K562 (cell line): ENCODE data around the gene SPDEF. TPM values are rescaled to one million over a fixed set of nuclear protein-coding genes. Genes with fewer than 3 reads are reported as not detected.
A peak's percentile ranks its signal among the peaks of the same experiment; 100 is the strongest.

ENCODE experiments used
- ATAC-seq: fragments of 200-7000 bp; cut with Tn5 transposase; 3 replicates; pipeline ENCODE4 v1.9.1; 2020; ENCODE audit warnings: moderate library complexity
- BruUV-seq: library from RNA; stranded (reverse); fragments of 400-500 nt; replicated peaks from 2 replicates; lab custom pipeline; 2021; lab: Mats Ljungman, UMichigan
- CTCF ChIA-PET: fragments of 300-600 bp; formaldehyde crosslinking; extraction: SDS; loops from one replicate; lab custom pipeline; 2021; ENCODE audit warnings: low intra/inter-chr PET ratio; lab: Yijun Ruan, JAX
- POLR2A ChIA-PET: fragments of 300-600, 350-650 bp; sonication (Branson Sonifier 250); formaldehyde crosslinking; extraction: SDS; loops from one replicate; lab custom pipeline; 2021; ENCODE audit warnings: antibody characterized with exemption, inconsistent platforms; lab: Yijun Ruan, JAX
- DNase-seq, 4 experiments: peaks; one replicate each; pipeline versions ENCODE4 v3.0.0 to v3.0.0-alpha.2; 2011 to 2018; ENCODE audit warnings: low spot score in 3 of 4, mixed read lengths in 3 of 4; ENCODE audit errors: extremely low read depth in 1 of 4
- FAIRE-seq: peaks from 2 replicates; lab custom pipeline; 2011; peaks lifted over from hg19 to GRCh38; lab: Jason Lieb, UNC
- H2AFZ ChIP-seq: 2 replicates; pipeline ENCODE4 v1.6.0; 2011; ENCODE audit warnings: low read depth, low read length, control low read depth, inconsistent platforms
- H3K27ac ChIP-seq: fragments of 200-600 bp; 3 replicates; pipeline ENCODE4 v1.8.0; 2011; ENCODE audit warnings: low read depth, mild to moderate bottlenecking, control low read depth, inconsistent platforms, low read length, moderate library complexity, mixed read lengths; ENCODE audit errors: extremely low read depth
- H3K27me3 ChIP-seq, 2 experiments: fragments of 300-600 bp in 1 of 2; 2 replicates in 1 of 2; 3 replicates in 1 of 2; pipeline versions ENCODE4 v1.6.0 to v1.8.0; 2011; ENCODE audit warnings: inconsistent platforms in 2 of 2, low read length in 2 of 2, mild to moderate bottlenecking in 1 of 2, mixed read lengths in 1 of 2, moderate library complexity in 1 of 2; ENCODE audit not compliant: control insufficient read depth in 2 of 2, insufficient read depth in 2 of 2
- H3K36me3 ChIP-seq: fragments of 300-600 bp; 3 replicates; pipeline ENCODE4 v1.8.0; 2011; ENCODE audit warnings: mild to moderate bottlenecking, low read length, inconsistent platforms; ENCODE audit not compliant: control insufficient read depth, insufficient read depth
- H3K4me1 ChIP-seq, 2 experiments: fragments of 200-600 bp in 1 of 2; replicated peaks in 1 of 2; 2 replicates in 1 of 2; 3 replicates in 1 of 2; pipeline versions ENCODE4 v1.5.1 to v1.8.0; 2011; ENCODE audit warnings: inconsistent platforms in 2 of 2, low read length in 2 of 2, mild to moderate bottlenecking in 1 of 2, mixed read lengths in 1 of 2, moderate library complexity in 1 of 2; ENCODE audit not compliant: control insufficient read depth in 2 of 2, insufficient read depth in 2 of 2
- H3K4me2 ChIP-seq: 2 replicates; pipeline ENCODE4 v1.6.1; 2011; ENCODE audit warnings: low read length, control low read depth, inconsistent platforms, mixed read lengths; ENCODE audit not compliant: insufficient read depth
- H3K4me3 ChIP-seq: fragments of 200-600 bp; sonication (generic), shearing (Covaris generic); 2 replicates; pipeline ENCODE4 v1.5.1; 2016; ENCODE audit warnings: control low read depth, inconsistent platforms
- H3K79me2 ChIP-seq: fragments of 200-600 bp; 3 replicates; pipeline ENCODE4 v1.8.0; 2011; ENCODE audit warnings: low read length, inconsistent platforms; ENCODE audit not compliant: control insufficient read depth, insufficient read depth
- H3K9ac ChIP-seq, 2 experiments: 2 replicates each; pipeline versions ENCODE4 v1.6.0 to v1.6.1; 2011; ENCODE audit warnings: low read depth in 2 of 2, low read length in 2 of 2, control low read depth in 1 of 2, inconsistent platforms in 1 of 2, mild to moderate bottlenecking in 1 of 2, mixed read lengths in 1 of 2; ENCODE audit not compliant: insufficient read depth in 1 of 2
- H3K9me1 ChIP-seq: one replicate; pipeline ENCODE4 v1.6.0; 2011; ENCODE audit warnings: inconsistent platforms, mild to moderate bottlenecking, low read length, moderate library complexity; ENCODE audit not compliant: control insufficient read depth, insufficient read depth
- H3K9me3 ChIP-seq: replicated peaks from 2 replicates; pipeline ENCODE4 v1.5.1; 2011; ENCODE audit warnings: low read depth, low read length, inconsistent platforms; ENCODE audit not compliant: control insufficient read depth, insufficient read depth
- H4K20me1 ChIP-seq: replicated peaks from 2 replicates; pipeline ENCODE4 v1.6.1; 2011; ENCODE audit warnings: low read length, inconsistent platforms, mixed read lengths; ENCODE audit not compliant: control insufficient read depth, insufficient read depth
- E2F5 ChIP-seq: sonication (generic); formaldehyde crosslinking; IDR thresholded peaks from 2 replicates; pipeline ENCODE4 v1.8.0; 2022; ENCODE audit warnings: mild to moderate bottlenecking, missing genetic modification reagents
- KAT8 ChIP-seq: fragments of 450-650 bp; IDR thresholded peaks from 2 replicates; pipeline ENCODE4 v1.6.1; 2016; ENCODE audit warnings: low read depth, mild to moderate bottlenecking
- RBM25 ChIP-seq: fragments of 200-400 bp; formaldehyde crosslinking; IDR thresholded peaks from 2 replicates; pipeline ENCODE4 v1.6.1; 2018; ENCODE audit warnings: low read length, low read depth, moderate library complexity; ENCODE audit not compliant: severe bottlenecking
- RCOR1 ChIP-seq, 2 experiments: IDR thresholded peaks; 2 replicates each; pipeline ENCODE4 v1.6.1; 2012; ENCODE audit warnings: low read depth in 2 of 2, low read length in 2 of 2, borderline replicate concordance in 1 of 2, improper control_type of control experiment in 1 of 2
- TFE3 ChIP-seq: fragments of 450-650 bp; formaldehyde crosslinking; IDR thresholded peaks from 2 replicates; pipeline ENCODE4 v1.4.0; 2020; ENCODE audit warnings: mild to moderate bottlenecking, mixed read lengths
- YY1 ChIP-seq, 3 experiments: IDR thresholded peaks; 2 replicates each; pipeline ENCODE4 v1.6.1; 2011; ENCODE audit warnings: low read length in 2 of 3, mild to moderate bottlenecking in 2 of 3, moderate library complexity in 2 of 3, borderline replicate concordance in 1 of 3, control low read depth in 1 of 3, low read depth in 1 of 3; ENCODE audit not compliant: insufficient read depth in 3 of 3, insufficient replicate concordance in 2 of 3, control insufficient read depth in 1 of 3, insufficient read length in 1 of 3; ENCODE audit errors: extremely low read depth in 1 of 3
- ZFP91 ChIP-seq: sonication (generic); formaldehyde crosslinking; IDR thresholded peaks from 2 replicates; pipeline ENCODE4 v1.8.0; 2022; ENCODE audit warnings: mild to moderate bottlenecking, missing genetic modification reagents
- ZNF316 ChIP-seq: fragments of 450-650 bp; IDR thresholded peaks from 2 replicates; pipeline ENCODE4 v1.6.1; 2016
- ZNF408 ChIP-seq: fragments of 250-450 bp; sonication (Bioruptor Pico); IDR thresholded peaks from 2 replicates; pipeline ENCODE4 v1.4.0; 2020; ENCODE audit warnings: low read depth, mild to moderate bottlenecking, moderate library complexity
- WGBS: fragments of 100-300 bp; shearing (Covaris generic); methylation state at CpG from one replicate; pipeline ENCODE4 v1.1.6; 2016; ENCODE audit warnings: low coverage, mixed read lengths; ENCODE audit not compliant: insufficient coverage; ENCODE audit errors: missing lambda C conversion rate; 5-methylcytosine and 5-hydroxymethylcytosine counted together
- in situ Hi-C: fragments of 300-500 bp; cut with MboI; formaldehyde crosslinking; loops from 4 replicates; pipeline ENCODE4 v1.15.0; 2018; ENCODE audit warnings: inconsistent platforms, mixed read lengths
- intact Hi-C: fragments of 100-400 bp; cut with micrococcal nuclease; formaldehyde crosslinking; loops from 2 replicates; pipeline ENCODE4 v1.14.2; 2022
- polyA plus RNA-seq, 8 experiments: library from polyadenylated mRNA; depleted of rRNA in 4 of 8; stranded (reverse) in 5 of 8; unstranded in 3 of 8; fragments of >200 nt; fragmentation: Nextera tagmentation in 2 of 8; fragmentation: Illumina TruSeq in 1 of 8; extraction: Ambion mirVana in 2 of 8; extraction: Trizol in 1 of 8; gene quantifications; 2 replicates each; pipeline versions ENCODE4 v1.2.1 to v1.2.3, GENCODE V29; 2011 to 2014; ENCODE audit warnings: inconsistent platforms in 1 of 8, missing spikeins in 1 of 8
- total RNA-seq, 7 experiments: library from RNA; depleted of rRNA in 6 of 7; stranded (reverse); fragments of >200 nt in 6 of 7; fragmentation: Illumina TruSeq in 2 of 7; extraction: Trizol in 2 of 7; gene quantifications; 2 replicates each; pipeline versions ENCODE4 v1.2.1 to v1.2.3, GENCODE V29; 2011 to 2021; ENCODE audit warnings: low replicate concordance in 1 of 7

Gene SPDEF
- total and polyA plus RNA-seq, 9 of the 15 experiments (the other 6 are each of a cell fraction or from before 2014, with no cell fraction given): 0.04 to 0.12 (median 0.11) TPM; not detected in 5

GRCh38 chr6:34536959-34537848, 18.9 kb downstream of the SPDEF start:
- FAIRE-seq: peak; percentile 76
- CTCF ChIA-PET: no interaction called here
- intact Hi-C loops: no loop called here
- TF ChIP-seq E2F5 (CRISPR knock-in tag) (0 out of 2 replicates have a peak, but pooled peaks have one; percentile 56), TFE3 (no peak), ZNF316 (0 out of 2 replicates have a peak, but pooled peaks have one; percentile 6), RCOR1 (IDR thresholded peaks at IDR 0.05; ENCODE audit: borderline replicate concordance in 1 of 2, low read depth in 2 of 2, low read length in 2 of 2) (peak in 1 of 2 experiments; percentile 75; a peak in 2 of 4 replicates), ZNF408 (CRISPR knock-in tag) (no peak), RBM25 (peak; percentile 98), ZFP91 (CRISPR knock-in tag) (no peak), KAT8 (no peak), YY1 (IDR thresholded peaks at IDR 0.05; ENCODE audit: borderline replicate concordance in 1 of 3, control insufficient read depth in 1 of 3, extremely low read depth in 1 of 3, insufficient read depth in 3 of 3, insufficient read length in 1 of 3, insufficient replicate concordance in 2 of 3, low read depth in 1 of 3, low read length in 2 of 3) (no peak)

More at GRCh38 chr6:34536959-34537848, 18.9 kb downstream of the SPDEF start:
- DNase-seq: peak in 3 of 4 experiments; percentile 44 to 61 (median 59)
- H3K4me2 ChIP-seq: no peak overlapping the region
- H3K36me3 ChIP-seq: no peaks in the 10 kb centered on the region
- no peaks in the 10 kb centered on the region for H3K9me1 ChIP-seq
- WGBS: 35% methylated on average over 15 of the region's 15 CpGs
- H3K27ac ChIP-seq: no peak overlapping the region
- H3K4me1 ChIP-seq: peaks cover 4 to 54% of the 10 kb centered on the region in 2 experiments; a peak in 4 of 5 replicates
- in situ Hi-C loops: no loop called here
- no TSS peak for BruUV-seq
- peak overlapping the region in 1 of 2 experiments; percentile 72; a peak in 2 of 4 replicates for H3K9ac ChIP-seq
- no peaks in the 10 kb centered on the region for H4K20me1 ChIP-seq
- H3K79me2 ChIP-seq: no peaks in the 10 kb centered on the region
- no peaks in the 10 kb centered on the region for H3K9me3 ChIP-seq
- H3K4me3 ChIP-seq: no peak overlapping the region
- H2AFZ ChIP-seq: no peak overlapping the region
- POLR2A ChIA-PET: interaction anchor here (0.9 to 1.0 kb wide), 2 partner anchors 10 to 111 kb away, joined by 3 to 7 read pairs; partner anchors contain the start of gene RPS10
- ATAC-seq: peak; percentile 45
- no peaks in the 10 kb centered on the region for H3K27me3 ChIP-seq
